BJ (cell line): ENCODE data around the gene ATP11A. TPM values are rescaled to one million over a fixed set of nuclear protein-coding genes. Genes with fewer than 3 reads are reported as not detected.

Experiments used
- CTCF ChIA-PET: fragments of 350-600 bp; formaldehyde crosslinking; extraction: SDS; loops from one replicate; lab custom pipeline; 2021; ENCODE audit warnings: antibody characterized with exemption, inconsistent platforms; lab: Yijun Ruan, JAX
- POLR2A ChIA-PET: fragments of 300-600 bp; sonication (Branson Sonifier 250); formaldehyde crosslinking; extraction: SDS; loops from one replicate; lab custom pipeline; 2021; ENCODE audit warnings: antibody characterized with exemption; lab: Charles Lee
- DNase-seq: peaks from one replicate; pipeline ENCODE4 v3.0.0-alpha.2; 2011; ENCODE audit warnings: low read depth
- H3K27me3 ChIP-seq: 2 replicates; pipeline ENCODE4 v1.6.0; 2011; ENCODE audit warnings: low read length; ENCODE audit not compliant: control insufficient read depth, insufficient read depth
- H3K36me3 ChIP-seq: 2 replicates; pipeline ENCODE4 v1.5.1; 2011; ENCODE audit warnings: low read length; ENCODE audit not compliant: control insufficient read depth, insufficient read depth
- H3K4me3 ChIP-seq: 2 replicates; pipeline ENCODE4 v1.5.1; 2011; ENCODE audit warnings: low read depth, mild to moderate bottlenecking, control low read depth, low read length
- CTCF ChIP-seq: IDR thresholded peaks from 2 replicates; pipeline ENCODE4 v1.5.1; 2011; ENCODE audit warnings: low read depth, mild to moderate bottlenecking, control low read depth, inconsistent platforms, low read length, moderate library complexity; ENCODE audit not compliant: insufficient read depth
- polyA plus RNA-seq: library from polyadenylated mRNA; depleted of rRNA; stranded (reverse); fragments of >200 nt; gene quantifications from 2 replicates; pipeline ENCODE4 v1.2.3, GENCODE V29; 2011

The ATP11A gene
- polyA plus RNA-seq, 1 experiment, result 1.9 TPM

- Histone ChIP-seq H3K36me3 (no peaks in the 10 kb centered on the region), H3K4me3 (no peak overlapping the region), H3K27me3 (peaks cover 23% of the 10 kb centered on the region)
- POLR2A ChIA-PET, result no interaction called here
- no peak for DNase-seq
- no peak for TF ChIP-seq CTCF
- CTCF ChIA-PET, result no interaction called here
Observed at GRCh38 chr13:112895521-112896465, 206.0 kb downstream of the ATP11A start.

GRCh38 chr13:112896736-112897602, 207.1 kb downstream of the ATP11A start:
- Histone ChIP-seq H3K36me3 (no peaks in the 10 kb centered on the region), H3K4me3 (no peak overlapping the region), H3K27me3 (peaks cover 22% of the 10 kb centered on the region)
- ChIA-PET POLR2A (no interaction called here), CTCF (no interaction called here)
- DNase-seq, result no peak
- no peak for TF ChIP-seq CTCF

GRCh38 chr13:112897603-112897955, 207.7 kb downstream of the ATP11A start:
- no peaks in the 10 kb centered on the region for H3K36me3 ChIP-seq
- no peak for TF ChIP-seq CTCF
- ChIA-PET CTCF (no interaction called here), POLR2A (no interaction called here)
- no peak for DNase-seq
- H3K27me3 ChIP-seq, result peaks cover 17% of the 10 kb centered on the region
- no peak overlapping the region for H3K4me3 ChIP-seq

- ChIA-PET POLR2A (no interaction called here), CTCF (no interaction called here)
- H3K27me3 ChIP-seq, result peaks cover 17% of the 10 kb centered on the region
- no peaks in the 10 kb centered on the region for H3K36me3 ChIP-seq
- no peak overlapping the region for H3K4me3 ChIP-seq
- TF ChIP-seq CTCF, result no peak
- DNase-seq, result no peak
Observed at GRCh38 chr13:112897956-112898620, 208.2 kb downstream of the ATP11A start.
